PC-9 (cell line): ENCODE results near the gene IL16. TPM values are rescaled to one million over a fixed set of nuclear protein-coding genes. Genes with fewer than 3 reads are reported as not detected.

Experiments used
- BruUV-seq: library from RNA; stranded (reverse); fragments of 400-500 nt; replicated peaks from 2 replicates; lab custom pipeline; 2021; lab: Mats Ljungman, UMichigan
- CTCF ChIA-PET: fragments of 300-600 bp; sonication (Branson Sonifier 250); formaldehyde crosslinking; loops from one replicate; lab custom pipeline; 2022; ENCODE audit warnings: antibody characterized with exemption; lab: Charles Lee
- POLR2A ChIA-PET: fragments of 300-600 bp; sonication (Branson Sonifier 250); formaldehyde crosslinking; loops from one replicate; lab custom pipeline; 2022; ENCODE audit warnings: antibody characterized with exemption; ENCODE audit not compliant: unreplicated experiment; lab: Charles Lee
- DNase-seq, 2 experiments: peaks; one replicate each; pipeline versions ENCODE4 v3.0.0 to v3.0.0-alpha.2; 2015 to 2022; ENCODE audit warnings: mixed read lengths in 1 of 2
- H2AFZ ChIP-seq: fragments of 200-600 bp; sonication (generic); 2 replicates; pipeline ENCODE4 v1.8.1; 2017; ENCODE audit warnings: antibody characterized with exemption
- H3F3A ChIP-seq: fragments of 200-600 bp; sonication (generic); 2 replicates; pipeline ENCODE4 v1.8.1; 2017; ENCODE audit warnings: antibody characterized with exemption, mild to moderate bottlenecking, low read depth; ENCODE audit not compliant: insufficient read depth
- H3K27ac ChIP-seq: fragments of 200-600 bp; sonication (generic); 2 replicates; pipeline ENCODE4 v1.6.1; 2016; ENCODE audit warnings: mixed run types
- H3K27me3 ChIP-seq: fragments of 200-600 bp; sonication (generic); 2 replicates; pipeline ENCODE4 v1.6.1; 2016; ENCODE audit warnings: low read depth, mixed run types; ENCODE audit not compliant: insufficient read depth
- H3K36me3 ChIP-seq: fragments of 200-600 bp; sonication (generic); 2 replicates; pipeline ENCODE4 v1.6.1; 2016; ENCODE audit warnings: low read depth, mixed run types
- H3K4me1 ChIP-seq: fragments of 200-600 bp; sonication (generic); replicated peaks from 2 replicates; pipeline ENCODE4 v1.6.1; 2016; ENCODE audit warnings: mixed run types; ENCODE audit not compliant: insufficient read depth
- H3K4me2 ChIP-seq: fragments of 200-600 bp; sonication (generic); 2 replicates; pipeline ENCODE4 v1.6.1; 2017; ENCODE audit warnings: mixed run types
- H3K4me3 ChIP-seq: fragments of 200-600 bp; sonication (generic); 2 replicates; pipeline ENCODE4 v1.6.1; 2016; ENCODE audit warnings: mixed run types
- H3K79me2 ChIP-seq: fragments of 200-600 bp; sonication (generic); 2 replicates; pipeline ENCODE4 v1.6.1; 2017; ENCODE audit warnings: low read depth, mixed run types
- H3K9me2 ChIP-seq: fragments of 200-600 bp; sonication (generic); 2 replicates; pipeline ENCODE4 v1.8.1; 2017; ENCODE audit warnings: mild to moderate bottlenecking; ENCODE audit not compliant: insufficient read depth
- H3K9me3 ChIP-seq: fragments of 200-600 bp; sonication (generic); 2 replicates; pipeline ENCODE4 v1.8.1; 2016; ENCODE audit warnings: low read depth; ENCODE audit not compliant: insufficient read depth
- H4K20me1 ChIP-seq: fragments of 200-600 bp; sonication (generic); 2 replicates; pipeline ENCODE4 v1.8.1; 2017; ENCODE audit not compliant: insufficient read depth
- CTCF ChIP-seq: fragments of 200-600 bp; sonication (generic); conservative IDR thresholded peaks from 2 replicates; pipeline ENCODE4 v1.6.1; 2017; ENCODE audit warnings: mixed run types, antibody characterized with exemption, mild to moderate bottlenecking, moderate library complexity
- EZH2 ChIP-seq: fragments of 200-600 bp; sonication (generic); IDR thresholded peaks from 2 replicates; pipeline ENCODE4 v1.8.0; 2017; ENCODE audit warnings: antibody characterized with exemption, low read depth
- intact Hi-C: fragments of 100-400 bp; cut with micrococcal nuclease; formaldehyde crosslinking; loops from one replicate; pipeline ENCODE4 v1.10.0; 2022; ENCODE audit not compliant: unreplicated experiment
- total RNA-seq: library from RNA; stranded (reverse); gene quantifications from 2 replicates; pipeline ENCODE4 v1.2.3, GENCODE V29; 2021

Gene IL16
- total RNA-seq, 1 experiment from 2014 or later, result 0.50 TPM

GRCh38 chr15:81264072-81264857, 67.6 kb downstream of the IL16 start:
- H2AFZ ChIP-seq, result no peak overlapping the region
- H3K79me2 ChIP-seq, result no peaks in the 10 kb centered on the region
- peaks cover 75% of the 10 kb centered on the region for H3K27me3 ChIP-seq
- intact Hi-C loops, result loop anchor here (2.0 to 10.0 kb wide), 2 partner anchors 481 to 699 kb away; no protein-coding TSS in a partner anchor
- TF ChIP-seq CTCF (no peak), EZH2 (no peak)
- no peaks in the 10 kb centered on the region for H3K9me3 ChIP-seq
- H3K27ac ChIP-seq, result no peak overlapping the region
- no peaks in the 10 kb centered on the region for H3K36me3 ChIP-seq
- H3K4me1 ChIP-seq, result no peaks in the 10 kb centered on the region
- DNase-seq, result no peak
- no peaks in the 10 kb centered on the region for H3K9me2 ChIP-seq
- H3K4me2 ChIP-seq, result no peak overlapping the region
- no peaks in the 10 kb centered on the region for H3F3A ChIP-seq
- H3K4me3 ChIP-seq, result no peak overlapping the region
- POLR2A ChIA-PET, result no interaction called here
- CTCF ChIA-PET, result no interaction called here
- H4K20me1 ChIP-seq, result no peaks in the 10 kb centered on the region
- BruUV-seq, result no TSS peak

GRCh38 chr15:81265256-81265943, 68.7 kb downstream of the IL16 start:
- Histone ChIP-seq H3K4me3 (no peak overlapping the region), H4K20me1 (no peaks in the 10 kb centered on the region), H3K9me2 (no peaks in the 10 kb centered on the region), H3K36me3 (no peaks in the 10 kb centered on the region), H3K9me3 (no peaks in the 10 kb centered on the region), H3K79me2 (no peaks in the 10 kb centered on the region), H3K27me3 (peaks cover 76% of the 10 kb centered on the region), H2AFZ (no peak overlapping the region), H3K4me1 (no peaks in the 10 kb centered on the region), H3K27ac (no peak overlapping the region), H3K4me2 (no peak overlapping the region), H3F3A (no peaks in the 10 kb centered on the region)
- ChIA-PET CTCF (interaction anchor here (1.0 to 1.9 kb wide), 9 partner anchors 110 to 850 kb away, joined by 3 to 18 read pairs (median 3); no protein-coding TSS in a partner anchor), POLR2A (no interaction called here)
- intact Hi-C loops, result loop anchor here (2.0 to 10.0 kb wide), 5 partner anchors 108 to 1023 kb away; no protein-coding TSS in a partner anchor
- TF ChIP-seq CTCF (no peak), EZH2 (no peak)
- DNase-seq, result no peak
- BruUV-seq, result no TSS peak

DNA sequence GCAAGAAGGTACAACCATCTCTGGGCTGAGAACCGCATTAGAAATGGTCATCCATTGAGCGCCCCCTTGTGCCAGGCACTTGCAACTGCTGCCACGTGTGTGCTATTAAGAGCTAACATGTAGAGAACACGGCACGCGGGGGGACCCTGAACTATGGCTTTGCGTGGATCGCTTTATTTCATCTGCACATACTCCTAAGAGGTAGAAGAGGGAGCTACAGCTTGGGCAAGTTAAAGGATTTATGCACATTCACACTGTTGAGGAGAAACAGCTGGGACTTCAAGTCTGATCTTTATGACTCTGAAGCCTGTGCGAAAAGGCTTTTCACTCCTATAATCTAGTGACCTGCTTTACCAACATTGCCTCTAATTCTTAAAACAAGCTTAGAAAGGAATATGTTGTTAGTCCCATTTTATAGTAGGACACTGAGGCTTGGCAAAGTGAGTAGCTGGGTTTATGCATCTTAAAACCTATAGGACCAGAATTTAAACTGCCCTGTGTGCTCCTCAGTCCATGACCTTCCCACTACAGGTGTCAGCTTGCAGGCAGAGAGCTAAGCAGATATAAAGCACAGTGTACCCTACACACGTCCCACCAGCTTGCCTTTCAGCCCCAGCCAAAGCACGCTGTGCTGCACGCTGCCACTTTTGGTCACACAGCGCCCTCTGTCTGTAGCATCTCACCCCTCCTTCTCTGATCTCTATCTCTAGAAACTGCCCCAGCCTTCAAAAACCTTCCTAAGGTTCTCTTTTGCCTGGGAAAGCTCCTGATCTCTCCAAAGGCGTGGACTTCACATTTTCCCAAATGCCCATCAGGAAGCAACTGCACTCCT, 69.5 kb downstream of the IL16 start:
- DNase-seq, result peak; percentile 52 to 59
- no peak for TF ChIP-seq EZH2
- TF ChIP-seq CTCF, result peak; percentile 81
- ChIA-PET POLR2A (no interaction called here), CTCF (interaction anchor here (0.5 to 1.9 kb wide), 15 partner anchors 110 to 1636 kb away, joined by 3 to 18 read pairs (median 3); partner anchors contain the start of gene CEMIP)
- Histone ChIP-seq H3K4me3 (no peak overlapping the region), H3F3A (no peaks in the 10 kb centered on the region), H3K4me2 (peak overlapping the region; percentile 32; the same call in 1 of the 2 replicates), H4K20me1 (no peaks in the 10 kb centered on the region), H3K9me3 (no peaks in the 10 kb centered on the region), H3K27ac (no peak overlapping the region), H3K9me2 (no peaks in the 10 kb centered on the region), H3K27me3 (peaks cover 68% of the 10 kb centered on the region), H3K4me1 (no peaks in the 10 kb centered on the region), H3K79me2 (no peaks in the 10 kb centered on the region), H3K36me3 (no peaks in the 10 kb centered on the region), H2AFZ (no peak overlapping the region)
- intact Hi-C loops, result loop anchor here (1.0 to 10.0 kb wide), 8 partner anchors 109 to 1024 kb away; no protein-coding TSS in a partner anchor
- no TSS peak for BruUV-seq
